Measurements from ENCODE around the gene IL12RB2.
A peak's percentile ranks its signal among the peaks of the same experiment; 100 is the strongest.

Gene IL12RB2

DNA sequence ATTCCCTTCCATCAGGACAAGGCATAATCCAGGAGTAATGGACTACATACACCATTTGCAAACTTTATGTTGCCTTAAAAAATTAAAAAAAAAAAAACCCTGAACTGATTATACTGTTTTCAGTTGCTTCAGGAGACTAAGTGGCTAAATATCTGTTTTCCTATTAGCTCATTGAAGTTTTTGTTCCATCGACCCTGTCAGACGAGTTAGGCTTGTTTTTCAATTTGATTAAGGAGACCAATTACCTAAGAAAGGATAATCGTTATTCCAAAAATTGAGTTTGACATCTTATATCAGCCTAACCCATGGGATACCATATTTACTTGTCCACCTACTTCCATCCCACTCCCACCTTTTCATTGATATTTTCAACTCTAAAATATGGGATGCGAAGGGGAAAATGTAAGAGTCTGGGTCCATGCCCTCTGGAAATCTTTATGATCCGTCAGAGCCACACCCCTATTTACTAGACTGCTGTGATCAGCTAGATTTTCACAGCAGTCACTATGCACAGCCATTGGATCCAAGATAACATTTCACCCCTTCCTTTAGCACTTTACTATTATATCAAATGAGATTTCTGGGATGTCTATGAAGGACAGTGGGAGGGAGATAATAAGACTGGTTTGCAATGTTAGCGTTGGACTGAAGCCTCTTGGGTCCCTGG is 41.0 kb downstream of the IL12RB2 start:
- DNase-seq: no peak

DNA sequence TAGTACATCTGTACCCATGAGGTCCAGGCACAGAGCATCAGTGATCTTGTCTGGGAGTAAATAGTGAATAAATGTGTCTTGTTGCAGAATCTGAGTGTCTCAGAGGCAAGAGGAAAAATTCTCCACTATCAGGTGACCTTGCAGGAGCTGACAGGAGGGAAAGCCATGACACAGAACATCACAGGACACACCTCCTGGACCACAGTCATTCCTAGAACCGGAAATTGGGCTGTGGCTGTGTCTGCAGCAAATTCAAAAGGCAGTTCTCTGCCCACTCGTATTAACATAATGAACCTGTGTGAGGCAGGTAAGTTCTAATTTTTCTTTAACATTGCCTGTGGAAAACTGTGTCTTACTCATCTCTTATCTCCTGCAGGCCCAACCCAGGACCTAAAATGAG is 43.1 kb downstream of the IL12RB2 start:
- no peak for DNase-seq

DNA sequence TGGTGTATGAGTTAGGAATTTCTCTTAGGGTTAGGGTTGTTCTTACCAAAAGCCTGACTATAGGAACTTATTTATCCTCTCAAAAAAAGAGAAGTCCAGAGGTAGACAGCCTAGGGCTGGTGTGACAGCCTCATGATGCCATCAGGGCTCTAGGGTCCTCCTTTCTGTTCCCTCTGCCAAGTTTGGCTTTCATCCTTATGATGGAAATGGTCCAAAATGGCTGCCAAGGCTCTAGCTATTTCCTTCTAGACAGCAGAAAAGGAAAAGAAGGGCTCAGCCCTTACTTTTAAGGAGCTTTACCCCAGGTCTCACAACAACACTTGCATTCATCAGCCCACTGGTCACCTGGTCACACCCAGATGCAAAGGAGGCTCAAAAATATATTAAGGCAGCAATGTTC is 44.5 kb downstream of the IL12RB2 start:
- DNase-seq: peak in 2 of 4 experiments; percentile 11 to 14

DNA sequence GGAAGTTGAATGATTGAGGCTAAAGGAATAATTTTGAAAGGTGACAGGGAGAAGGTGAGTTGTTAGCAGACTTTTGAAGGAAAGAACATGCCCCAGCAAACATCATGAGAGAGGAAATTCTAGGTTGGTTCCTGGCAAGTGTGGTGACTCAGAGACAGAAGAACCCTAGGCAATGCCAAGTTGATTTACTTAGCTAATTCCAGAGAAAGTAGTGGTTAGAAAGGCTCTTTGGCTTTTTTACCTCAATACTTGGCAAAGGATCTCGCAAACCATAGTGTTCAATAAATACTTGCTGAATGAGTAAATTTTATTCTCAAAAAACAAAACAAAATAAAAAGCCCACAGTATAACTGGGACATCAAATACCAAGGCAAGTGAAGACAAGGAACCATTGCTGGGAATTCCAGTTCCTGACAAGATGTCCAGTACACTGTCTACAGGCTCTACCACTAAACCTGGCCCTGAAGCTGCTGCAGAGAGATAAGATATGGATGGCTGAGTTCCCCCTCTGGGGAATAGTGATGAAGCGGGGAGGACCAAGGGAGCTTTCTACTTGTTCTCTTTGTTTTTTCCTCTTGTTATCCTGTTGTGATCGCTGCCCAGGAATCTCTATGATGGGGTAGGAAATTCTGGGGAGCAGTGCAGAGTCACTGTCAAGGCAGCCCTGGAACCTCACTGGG is 48.2 kb downstream of the IL12RB2 start:
- DNase-seq: no peak

DNA sequence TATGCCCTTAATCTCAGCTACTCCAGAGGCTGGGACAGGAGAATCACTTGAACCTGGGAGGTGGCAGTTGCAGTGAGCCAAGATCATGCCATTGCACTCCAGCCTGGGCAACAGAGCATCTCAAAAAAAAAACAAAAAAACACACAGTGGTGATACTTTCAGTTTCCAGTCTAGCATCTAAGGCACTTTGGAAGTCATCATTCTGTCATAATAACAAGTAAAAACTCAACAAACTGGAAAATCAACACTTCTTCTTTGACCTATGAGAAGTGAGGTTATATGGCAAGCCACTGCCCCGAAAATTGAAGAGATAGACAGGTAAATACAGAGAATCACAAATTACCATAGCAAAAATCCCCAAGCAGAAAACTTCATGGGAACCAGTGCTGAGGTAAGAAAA is 51.9 kb downstream of the IL12RB2 start:
- DNase-seq: no peak

DNA sequence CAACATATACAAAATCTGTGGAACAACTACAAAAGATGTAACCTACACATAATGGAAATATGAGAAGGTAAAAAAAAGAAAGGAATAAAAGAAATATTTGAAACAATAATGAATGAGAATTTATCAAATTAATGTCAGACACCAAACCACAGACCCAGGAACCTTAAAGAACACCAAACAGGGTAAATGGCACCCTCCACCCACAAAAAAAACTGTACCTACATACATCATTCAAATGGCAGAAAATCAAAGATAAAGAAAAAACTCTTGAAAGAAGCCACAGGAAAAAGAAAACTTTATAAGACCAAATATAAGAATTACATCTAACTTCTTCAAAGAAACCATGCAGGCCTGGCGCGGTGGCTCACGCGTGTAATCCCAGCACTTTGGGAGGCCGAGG is 54.0 kb downstream of the IL12RB2 start:
- DNase-seq: no peak

DNA sequence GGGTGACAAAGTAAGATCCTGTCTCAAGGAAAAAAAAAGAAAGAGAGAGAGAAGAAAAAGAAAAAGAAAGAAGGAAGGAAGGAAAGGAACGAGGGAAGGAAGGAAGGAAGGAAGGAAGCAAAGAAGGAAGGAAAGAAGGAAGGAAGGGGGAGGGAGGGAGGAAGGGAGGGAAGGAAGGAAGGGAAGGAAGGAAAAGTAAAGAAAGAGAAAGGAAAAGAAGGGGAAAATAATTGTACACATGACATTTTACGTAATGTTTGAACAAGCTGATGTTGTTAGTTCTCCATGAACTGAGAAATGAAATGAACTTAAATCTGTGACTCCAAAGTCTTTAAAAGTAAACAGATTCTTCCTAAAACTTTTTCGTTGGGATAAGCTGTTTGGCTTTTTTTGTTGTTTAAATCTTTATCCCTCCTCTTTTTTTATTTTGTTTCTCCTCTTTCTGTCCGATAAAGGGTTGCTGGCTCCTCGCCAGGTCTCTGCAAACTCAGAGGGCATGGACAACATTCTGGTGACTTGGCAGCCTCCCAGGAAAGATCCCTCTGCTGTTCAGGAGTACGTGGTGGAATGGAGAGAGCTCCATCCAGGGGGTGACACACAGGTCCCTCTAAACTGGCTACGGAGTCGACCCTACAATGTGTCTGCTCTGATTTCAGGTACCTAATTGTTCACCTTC is 59.8 kb downstream of the IL12RB2 start:
- DNase-seq: no peak

DNA sequence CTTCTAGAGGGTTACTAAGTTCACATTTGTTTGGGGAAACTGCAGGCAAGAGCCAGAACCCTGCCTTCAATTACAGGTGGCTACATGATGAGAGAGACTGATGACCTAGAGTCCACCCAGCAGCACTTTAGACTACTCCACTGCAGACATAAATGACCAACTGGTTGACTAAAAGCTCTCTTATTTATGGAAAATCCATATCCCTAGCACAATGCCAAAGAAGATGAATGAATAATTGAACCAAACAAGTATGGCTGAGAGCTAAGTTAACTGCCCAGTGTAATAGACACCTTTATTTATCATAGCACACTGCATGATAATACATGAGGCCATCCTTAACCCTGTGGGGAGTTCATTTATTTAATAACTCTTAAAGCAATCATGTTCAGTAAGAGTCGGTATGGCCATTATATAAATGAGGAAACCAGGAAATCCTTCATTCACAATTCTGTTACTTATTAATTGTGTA is 60.4 kb downstream of the IL12RB2 start:
- DNase-seq: no peak

DNA sequence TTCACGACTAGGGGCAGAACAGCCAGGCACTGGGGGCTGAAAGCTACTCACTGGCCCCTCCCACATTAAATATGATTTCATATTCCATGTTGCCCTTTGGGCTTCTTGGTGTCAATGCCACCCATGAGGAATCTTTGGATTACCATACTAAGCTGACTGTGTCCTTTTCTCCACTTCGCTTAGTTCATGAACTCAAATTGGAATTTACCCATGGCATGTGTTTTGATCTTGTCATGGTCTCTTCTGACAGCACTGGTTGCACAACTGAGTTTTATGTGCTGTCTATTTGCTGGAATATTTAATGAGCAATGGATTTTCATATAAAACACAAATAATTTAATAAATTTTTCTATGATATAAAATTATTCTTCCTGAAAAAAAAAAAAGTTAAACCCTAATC is 63.4 kb downstream of the IL12RB2 start:
- DNase-seq: no peak

DNA sequence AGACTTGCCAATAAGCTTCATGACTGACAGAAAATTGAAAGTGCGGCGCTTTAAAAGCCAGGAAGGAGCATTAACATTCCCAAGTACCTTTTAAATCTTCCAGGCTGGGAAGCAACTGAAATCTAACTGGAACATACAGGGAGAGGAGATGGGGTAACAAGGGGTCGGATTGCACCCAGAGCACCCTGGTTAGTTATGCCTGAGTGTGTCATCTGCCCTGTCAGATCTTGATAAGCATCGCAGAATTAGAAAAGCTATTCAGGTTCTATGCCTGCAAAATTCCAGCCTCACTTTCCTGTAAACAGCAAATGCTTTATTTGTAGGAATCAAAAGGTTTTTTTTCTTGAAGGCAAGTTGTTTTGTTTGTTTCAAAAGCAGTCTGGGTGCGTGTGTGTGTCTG is 64.0 kb downstream of the IL12RB2 start:
- DNase-seq: no peak

DNA sequence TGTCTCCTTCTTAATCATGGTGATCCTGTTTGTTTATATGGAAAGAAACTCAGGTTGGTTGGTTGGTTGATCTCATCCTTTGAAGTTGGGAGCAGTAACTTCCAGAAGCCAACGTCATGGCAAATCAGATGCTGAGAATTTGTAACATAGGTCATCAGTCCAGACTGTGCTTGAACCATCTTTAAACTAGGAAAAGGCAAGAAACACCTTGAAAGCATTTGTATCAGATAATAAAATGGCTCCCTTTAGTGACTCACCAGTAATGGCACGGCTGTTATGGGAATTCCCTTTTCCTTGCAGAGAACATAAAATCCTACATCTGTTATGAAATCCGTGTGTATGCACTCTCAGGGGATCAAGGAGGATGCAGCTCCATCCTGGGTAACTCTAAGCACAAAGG is 64.5 kb downstream of the IL12RB2 start:
- no peak for DNase-seq

DNA sequence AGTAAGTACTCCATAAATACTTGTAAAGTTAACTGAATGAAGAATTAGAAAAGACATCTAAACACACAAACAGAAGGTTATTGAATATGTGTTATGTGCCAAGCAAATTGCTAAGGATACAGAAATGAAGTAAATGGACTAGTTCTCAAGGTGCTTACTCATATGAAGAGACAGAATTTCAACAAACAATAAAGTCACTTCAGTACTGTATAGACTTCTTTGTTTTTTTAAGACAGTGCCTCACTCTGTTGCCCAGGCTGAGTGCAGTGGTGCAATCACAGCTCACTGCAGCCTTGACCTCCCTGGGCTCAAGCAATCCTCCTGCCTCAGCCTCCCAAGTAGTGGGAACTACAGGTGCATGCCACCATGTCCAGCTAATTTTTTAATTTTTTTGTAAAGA is 65.2 kb downstream of the IL12RB2 start:
- no peak for DNase-seq

DNA sequence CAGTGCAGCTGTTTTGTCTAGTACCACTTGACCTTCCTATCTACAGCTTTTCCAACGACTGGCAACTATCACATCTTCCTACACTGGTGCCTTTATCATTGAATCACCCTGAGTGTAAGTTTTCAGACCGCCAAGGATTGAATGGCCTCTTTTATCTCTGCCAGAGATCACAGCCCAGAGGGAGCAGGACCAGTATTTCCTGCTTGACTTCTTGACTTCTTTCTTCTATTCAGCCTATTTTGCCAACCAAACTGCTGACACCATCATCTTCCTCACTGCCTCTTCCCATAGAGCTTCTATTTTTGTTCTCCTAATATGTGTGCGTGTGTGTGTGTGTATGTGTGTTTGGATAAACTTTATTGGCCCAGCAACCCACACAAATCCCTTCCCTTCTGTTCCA is 68.7 kb downstream of the IL12RB2 start:
- no peak for DNase-seq

DNA sequence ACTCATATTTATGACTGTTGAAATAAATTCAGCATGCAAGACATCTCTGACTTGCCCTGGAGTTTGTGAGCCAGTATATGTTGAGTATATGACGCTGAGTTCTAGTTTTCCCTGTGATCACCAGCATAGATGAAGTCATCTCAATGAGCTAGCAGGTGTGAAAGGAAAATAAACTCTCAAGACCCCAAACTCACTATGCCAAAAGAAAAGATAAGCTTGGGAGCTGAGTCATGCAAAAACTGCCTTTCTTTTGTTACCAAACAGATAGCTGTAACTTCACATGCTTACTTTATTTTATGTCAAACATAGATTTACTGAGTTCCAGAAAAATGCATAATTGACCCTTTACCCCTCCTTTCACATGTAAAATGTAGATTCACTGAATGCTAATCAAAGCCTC is 69.6 kb downstream of the IL12RB2 start:
- DNase-seq: no peak

DNA sequence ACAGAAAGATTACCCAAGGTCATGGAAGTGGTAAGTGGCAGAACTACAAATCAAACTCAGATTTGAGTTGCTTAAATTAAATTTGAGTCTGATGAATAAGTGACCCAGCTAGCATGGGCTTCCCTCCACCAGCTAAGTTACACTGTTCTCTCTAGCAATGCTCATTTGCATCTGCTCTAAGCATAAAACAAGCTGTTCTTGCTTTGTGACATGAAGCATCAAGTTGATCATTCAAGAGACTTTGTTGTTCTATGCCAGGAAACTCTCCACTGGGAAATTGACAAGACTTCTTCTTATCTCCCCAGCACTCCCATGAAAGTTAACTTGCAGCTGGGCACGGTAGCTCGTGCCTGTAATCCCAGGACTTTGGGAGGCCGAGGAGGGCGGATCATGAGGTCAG is 73.5 kb downstream of the IL12RB2 start:
- DNase-seq: no peak

DNA sequence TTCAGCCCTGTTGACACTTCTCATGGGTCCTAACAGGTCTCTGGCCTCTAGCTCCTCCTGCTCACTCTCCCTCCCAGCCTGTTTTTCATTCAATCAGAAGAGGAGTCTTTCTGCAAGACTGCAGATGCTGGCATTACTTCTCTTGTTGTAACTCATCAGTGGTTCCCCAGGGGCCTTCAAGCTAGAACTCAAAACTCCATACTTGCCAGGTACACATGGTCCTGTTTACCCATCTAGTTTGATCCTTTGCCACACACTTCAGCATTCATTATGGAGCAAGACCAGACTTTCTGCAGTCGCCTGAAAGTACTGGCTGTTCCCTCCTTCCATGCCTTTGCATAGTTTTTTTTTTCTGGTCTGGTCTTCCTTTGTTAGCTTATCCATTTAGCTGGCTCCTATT is 74.6 kb downstream of the IL12RB2 start:
- DNase-seq: no peak

DNA sequence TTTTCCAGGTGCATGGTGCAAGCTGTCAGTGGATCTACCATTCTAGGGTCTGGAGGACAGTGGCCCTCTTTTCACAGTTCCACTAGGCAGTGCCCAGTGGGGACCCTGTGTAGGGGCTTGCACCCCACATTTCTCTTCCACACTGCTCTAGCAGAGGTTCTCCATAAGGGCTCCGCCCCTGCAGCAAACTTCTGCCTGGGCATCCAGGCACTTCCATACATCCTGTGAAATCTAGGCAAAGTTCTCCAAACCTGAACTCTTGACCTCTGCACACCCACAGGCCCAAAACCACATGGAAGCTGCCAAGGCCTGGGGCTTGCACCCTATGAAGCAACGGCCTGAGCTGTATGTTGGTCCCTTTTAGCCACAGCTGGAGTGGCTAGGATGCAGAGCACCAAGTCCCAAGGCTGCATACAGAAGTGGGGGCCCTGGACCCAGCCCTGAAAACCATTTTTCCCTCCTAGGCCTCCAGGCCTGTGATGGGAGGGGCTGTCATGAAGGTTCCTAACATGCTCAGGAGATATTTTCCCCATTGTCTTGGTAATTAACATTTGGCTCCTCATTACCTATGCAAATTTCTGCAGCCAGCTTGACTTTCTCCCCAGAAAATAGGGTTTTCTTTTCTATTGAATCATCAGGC is 76.4 kb downstream of the IL12RB2 start:
- no peak for DNase-seq

DNA sequence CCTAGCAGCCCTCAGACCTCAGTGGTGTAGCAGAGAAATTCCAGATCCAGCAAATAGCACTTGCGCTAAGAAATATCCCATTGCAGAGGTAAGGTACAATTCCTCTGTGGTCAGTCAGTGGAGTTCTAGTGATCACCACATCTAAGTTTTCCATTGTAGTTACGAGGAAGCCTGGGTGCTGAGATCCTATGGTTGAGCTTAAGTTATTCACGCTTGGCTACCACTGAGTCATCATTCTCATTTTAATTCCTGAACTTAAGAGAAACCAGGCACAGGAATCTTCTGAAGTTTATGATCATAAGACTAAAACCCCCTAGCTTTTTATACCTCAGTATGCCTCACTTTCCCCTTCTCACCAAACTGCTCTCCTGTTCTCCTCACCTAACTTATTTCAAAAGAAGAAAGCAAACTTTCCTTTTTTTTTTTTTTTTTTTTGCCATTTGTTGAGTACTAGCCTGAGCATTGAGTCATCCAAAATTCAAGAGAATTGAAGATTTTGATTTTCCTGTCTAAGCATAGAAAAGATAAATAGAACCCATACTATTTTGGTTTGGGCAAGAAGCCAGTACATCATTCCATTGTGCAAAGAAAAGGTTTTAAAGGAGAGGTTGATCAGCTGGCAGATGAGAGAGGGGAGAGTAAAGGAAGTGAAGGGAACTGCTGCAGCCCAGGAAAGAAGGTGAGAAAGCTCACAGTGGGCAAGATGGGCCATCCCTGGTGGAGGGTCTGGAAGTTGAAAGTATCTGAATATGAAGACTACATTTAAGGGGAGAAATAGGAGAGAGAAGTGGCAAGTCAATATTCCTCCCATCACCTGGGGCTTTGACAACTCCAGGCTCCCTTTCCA is 82.6 kb downstream of the IL12RB2 start:
- no peak for DNase-seq

DNA sequence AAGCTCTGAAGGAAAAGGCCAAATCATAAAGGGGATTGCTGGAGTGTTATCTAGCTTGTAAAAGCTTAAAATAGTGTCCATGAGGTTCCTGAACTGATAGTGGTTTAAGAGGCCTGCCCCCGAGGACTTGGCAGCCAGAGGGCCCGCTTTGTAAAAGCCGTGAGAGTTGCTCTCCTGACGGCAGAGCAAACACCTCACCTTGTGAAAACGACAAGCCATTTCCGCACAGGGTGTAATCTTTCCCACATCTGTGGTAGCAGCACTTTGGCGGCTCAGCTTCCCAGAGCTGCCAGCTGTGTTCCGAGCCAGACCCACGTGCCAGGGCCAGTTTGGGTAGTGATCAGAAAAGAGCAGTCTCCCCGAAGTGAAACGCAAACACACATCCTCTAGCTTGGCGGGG is 85.6 kb downstream of the IL12RB2 start:
- no peak for DNase-seq

DNA sequence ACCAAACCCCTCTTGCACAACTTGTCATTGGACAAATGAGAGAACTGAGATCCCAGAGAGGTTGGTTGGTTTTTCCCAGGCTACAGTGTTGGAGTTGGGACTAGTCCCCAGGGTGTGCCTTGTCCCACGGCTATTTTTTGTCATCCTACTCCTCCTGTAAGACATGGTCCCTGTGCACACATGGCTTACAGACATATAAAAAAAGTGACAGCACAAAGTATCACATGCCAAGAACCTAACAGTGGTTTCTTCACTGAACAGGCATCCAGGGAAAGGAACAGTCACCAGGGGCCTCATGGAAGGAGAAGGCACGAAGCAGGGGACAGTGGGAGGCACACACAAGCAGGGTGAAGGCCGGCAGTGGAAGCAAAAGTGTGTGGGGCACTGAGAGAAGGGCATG is 86.1 kb downstream of the IL12RB2 start:
- no peak for DNase-seq

DNA sequence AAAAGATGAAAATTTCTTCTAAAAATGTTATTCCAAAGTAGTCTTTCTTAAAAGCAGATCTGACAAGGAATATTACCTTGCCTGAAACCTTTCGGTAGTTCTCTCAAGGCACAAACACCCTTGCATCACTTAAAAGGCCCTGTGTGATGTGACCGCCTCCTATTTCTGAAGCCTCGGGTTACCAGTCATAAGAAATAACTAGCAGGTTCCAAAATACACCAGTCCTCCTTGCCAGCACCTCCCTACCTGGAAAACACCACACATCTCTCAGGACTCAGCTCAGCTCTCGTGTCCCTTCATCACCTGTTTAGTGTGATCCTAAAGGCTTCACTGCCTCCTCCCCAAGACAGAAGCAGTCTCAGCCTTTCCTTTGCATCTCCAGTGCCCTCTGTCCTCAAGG is 86.9 kb downstream of the IL12RB2 start:
- no peak for DNase-seq

DNA sequence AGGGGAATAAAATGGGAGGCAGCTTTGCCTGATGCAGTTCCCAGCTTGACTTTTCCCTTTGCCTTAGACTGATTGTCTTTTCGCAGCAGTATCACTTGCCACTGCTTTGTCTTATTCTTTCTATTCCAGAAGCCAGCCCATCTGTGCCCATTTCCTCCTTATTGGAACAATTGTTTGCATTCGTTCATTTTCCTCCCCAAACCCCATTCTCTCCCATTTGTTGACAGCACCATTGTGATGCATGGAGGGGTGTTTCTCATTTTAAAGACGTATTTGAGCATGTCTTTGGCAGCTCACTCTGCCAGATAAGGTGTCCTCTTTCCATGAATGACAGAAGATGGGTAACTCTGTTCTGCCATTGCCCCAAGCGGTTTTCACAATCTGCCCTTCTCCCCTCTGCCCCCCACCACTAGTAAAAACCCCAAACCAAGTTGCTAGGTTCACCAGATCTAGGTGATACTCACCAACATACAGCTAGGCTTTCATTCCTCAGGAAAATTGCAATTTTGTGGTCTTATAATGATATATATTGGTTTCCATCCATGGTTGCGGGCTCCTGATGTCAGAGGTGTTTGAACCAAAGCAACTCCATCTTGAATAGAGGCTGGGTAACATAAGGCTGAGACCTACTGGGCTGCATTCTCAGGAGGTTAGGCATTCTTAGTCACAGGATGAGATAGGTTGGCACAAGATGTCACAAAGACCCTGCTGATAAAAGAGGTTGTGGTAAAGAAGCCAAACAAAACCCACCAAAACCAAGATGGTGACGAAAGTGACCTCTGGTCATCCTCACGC is 91.7 kb downstream of the IL12RB2 start:
- DNase-seq: no peak
